ENCODE measurements around the gene TERB1. TPM values are rescaled to one million over a fixed set of nuclear protein-coding genes. Genes with fewer than 3 reads are reported as not detected.

TERB1 gene
- total RNA-seq, 3 donors from 2014 or later: 0.28 to 0.32 TPM; not detected in 1

- H3K36me3 ChIP-seq (ENCODE audit: low read depth): no peaks in the 10 kb centered on the region
- no peak for TF ChIP-seq CTCF (IDR thresholded peaks at IDR 0.05)
- H3K4me3 ChIP-seq: no peak overlapping the region
- H3K9me3 ChIP-seq: no peaks in the 10 kb centered on the region
- no peak for DNase-seq
- intact Hi-C loops (cut with DNase I, micrococcal nuclease): no loop called here
- ATAC-seq: no peak
- no peaks in the 10 kb centered on the region for H3K4me1 ChIP-seq (ENCODE audit: low read depth)
Measured at GRCh38 chr16:66824006-66824405, 22.6 kb upstream of the TERB1 start.

GRCh38 chr16:66814734-66815133 lies 13.3 kb upstream of the TERB1 start:
- DNase-seq: no peak
- ATAC-seq: no peak
- Histone ChIP-seq H3K4me3 (no peak overlapping the region), H3K9me3 (no peaks in the 10 kb centered on the region), H3K4me1 (ENCODE audit: low read depth) (no peaks in the 10 kb centered on the region), H3K36me3 (ENCODE audit: low read depth) (peaks cover 3% of the 10 kb centered on the region)
- intact Hi-C loops (cut with DNase I, micrococcal nuclease): no loop called here
- TF ChIP-seq CTCF (IDR thresholded peaks at IDR 0.05): no peak

- no peak for ATAC-seq
- TF ChIP-seq CTCF (IDR thresholded peaks at IDR 0.05): no peak
- intact Hi-C loops (cut with DNase I, micrococcal nuclease): no loop called here
- Histone ChIP-seq H3K4me1 (ENCODE audit: low read depth) (no peaks in the 10 kb centered on the region), H3K36me3 (ENCODE audit: low read depth) (no peaks in the 10 kb centered on the region), H3K4me3 (no peak overlapping the region), H3K9me3 (no peaks in the 10 kb centered on the region)
- no peak for DNase-seq
Measured at GRCh38 chr16:66811043-66811442, 9.7 kb upstream of the TERB1 start.

GRCh38 chr16:66810391-66810790 lies 9.0 kb upstream of the TERB1 start:
- Histone ChIP-seq H3K4me1 (ENCODE audit: low read depth) (no peaks in the 10 kb centered on the region), H3K9me3 (no peaks in the 10 kb centered on the region), H3K4me3 (no peak overlapping the region), H3K36me3 (ENCODE audit: low read depth) (no peaks in the 10 kb centered on the region)
- ATAC-seq: no peak
- intact Hi-C loops (cut with DNase I, micrococcal nuclease): no loop called here
- no peak for DNase-seq
- TF ChIP-seq CTCF (IDR thresholded peaks at IDR 0.05): no peak

GRCh38 chr16:66809765-66810164 lies 8.4 kb upstream of the TERB1 start:
- DNase-seq (no peak), ATAC-seq (no peak)
- Histone ChIP-seq H3K9me3 (no peaks in the 10 kb centered on the region), H3K4me3 (no peak overlapping the region), H3K36me3 (ENCODE audit: low read depth) (no peaks in the 10 kb centered on the region), H3K4me1 (ENCODE audit: low read depth) (no peaks in the 10 kb centered on the region)
- intact Hi-C loops (cut with DNase I, micrococcal nuclease): no loop called here
- no peak for TF ChIP-seq CTCF (IDR thresholded peaks at IDR 0.05)

DNA sequence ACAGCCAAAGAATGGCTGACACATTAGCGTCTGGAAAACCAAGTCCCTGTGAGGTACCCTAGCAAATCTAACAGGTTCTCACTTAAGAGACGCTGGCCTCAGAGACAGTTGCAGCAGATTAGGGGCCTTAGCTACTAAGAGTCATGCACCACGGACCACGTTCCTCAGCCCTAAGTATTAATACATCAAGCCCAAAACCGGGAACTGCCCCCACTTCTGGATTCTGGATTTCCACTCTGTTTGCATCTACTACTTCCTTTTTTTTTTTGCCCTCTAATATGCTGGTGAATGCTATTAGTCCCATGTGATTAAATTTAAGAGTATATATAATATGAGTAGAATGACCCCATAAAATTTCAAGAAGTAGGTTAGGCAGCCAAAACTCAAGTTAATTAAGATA lies 775 bp upstream of the TERB1 start:
- ATAC-seq: no peak
- Histone ChIP-seq H3K9me3 (no peaks in the 10 kb centered on the region), H3K36me3 (ENCODE audit: low read depth) (no peaks in the 10 kb centered on the region), H3K4me3 (no peak overlapping the region), H3K4me1 (ENCODE audit: low read depth) (no peaks in the 10 kb centered on the region)
- intact Hi-C loops (cut with DNase I, micrococcal nuclease): no loop called here
- no peak for DNase-seq
- TF ChIP-seq CTCF (IDR thresholded peaks at IDR 0.05): no peak

Data from mucosa of descending colon (tissue), 3 donors.